ENCODE results near the gene PTGS1. TPM values are rescaled to one million over a fixed set of nuclear protein-coding genes. Genes with fewer than 3 reads are reported as not detected.

PTGS1 gene
- total RNA-seq, 1 donor: 2.5 TPM

DNA sequence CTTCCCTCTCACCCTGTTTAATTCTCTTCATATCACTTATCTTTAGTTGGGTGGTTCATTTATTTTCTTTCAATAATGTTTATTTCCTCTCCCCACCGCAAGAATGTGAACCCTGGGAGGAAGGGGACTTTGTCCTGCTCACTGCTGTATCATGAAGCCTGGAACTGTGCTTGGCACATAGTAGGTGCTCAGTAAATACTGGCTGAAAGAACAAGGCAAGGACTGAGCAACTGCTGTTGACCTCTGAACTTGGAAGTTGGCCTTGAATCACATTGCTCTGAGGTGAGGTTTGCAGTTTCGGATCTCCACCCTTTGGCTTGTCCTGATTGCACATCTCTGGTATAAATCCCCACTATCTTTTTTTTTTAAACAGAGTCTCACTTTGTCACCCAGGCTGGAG, 22.0 kb upstream of the PTGS1 start:
- Histone ChIP-seq H3K27me3 (ENCODE audit: insufficient read depth, low read length) (peaks cover 8% of the 10 kb centered on the region), H3K36me3 (ENCODE audit: insufficient read depth, low read length) (no peaks in the 10 kb centered on the region), H3K4me1 (ENCODE audit: insufficient read depth, low read length) (peaks cover 3% of the 10 kb centered on the region), H3K27ac (ENCODE audit: low read depth, low read length) (no peak overlapping the region), H3K4me3 (ENCODE audit: insufficient read depth, low read length) (no peak overlapping the region), H2AFZ (ENCODE audit: low read length) (no peak overlapping the region), H3K4me2 (ENCODE audit: insufficient read depth, low read length) (no peak overlapping the region), H4K20me1 (ENCODE audit: insufficient read depth, low read length) (no peaks in the 10 kb centered on the region), H3K9me3 (ENCODE audit: low read depth, low read length) (no peaks in the 10 kb centered on the region), H3K79me2 (ENCODE audit: insufficient read depth, low read length) (no peaks in the 10 kb centered on the region)
- peak; percentile 39 for DNase-seq (ENCODE audit: insufficient read length, low spot score, missing footprints)
- TF ChIP-seq, protein P1, sequence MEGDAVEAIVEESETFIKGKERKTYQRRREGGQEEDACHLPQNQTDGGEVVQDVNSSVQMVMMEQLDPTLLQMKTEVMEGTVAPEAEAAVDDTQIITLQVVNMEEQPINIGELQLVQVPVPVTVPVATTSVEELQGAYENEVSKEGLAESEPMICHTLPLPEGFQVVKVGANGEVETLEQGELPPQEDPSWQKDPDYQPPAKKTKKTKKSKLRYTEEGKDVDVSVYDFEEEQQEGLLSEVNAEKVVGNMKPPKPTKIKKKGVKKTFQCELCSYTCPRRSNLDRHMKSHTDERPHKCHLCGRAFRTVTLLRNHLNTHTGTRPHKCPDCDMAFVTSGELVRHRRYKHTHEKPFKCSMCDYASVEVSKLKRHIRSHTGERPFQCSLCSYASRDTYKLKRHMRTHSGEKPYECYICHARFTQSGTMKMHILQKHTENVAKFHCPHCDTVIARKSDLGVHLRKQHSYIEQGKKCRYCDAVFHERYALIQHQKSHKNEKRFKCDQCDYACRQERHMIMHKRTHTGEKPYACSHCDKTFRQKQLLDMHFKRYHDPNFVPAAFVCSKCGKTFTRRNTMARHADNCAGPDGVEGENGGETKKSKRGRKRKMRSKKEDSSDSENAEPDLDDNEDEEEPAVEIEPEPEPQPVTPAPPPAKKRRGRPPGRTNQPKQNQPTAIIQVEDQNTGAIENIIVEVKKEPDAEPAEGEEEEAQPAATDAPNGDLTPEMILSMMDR (IDR thresholded peaks at IDR 0.05; ENCODE audit: extremely low read depth, low read depth, low read length): no peak

DNA sequence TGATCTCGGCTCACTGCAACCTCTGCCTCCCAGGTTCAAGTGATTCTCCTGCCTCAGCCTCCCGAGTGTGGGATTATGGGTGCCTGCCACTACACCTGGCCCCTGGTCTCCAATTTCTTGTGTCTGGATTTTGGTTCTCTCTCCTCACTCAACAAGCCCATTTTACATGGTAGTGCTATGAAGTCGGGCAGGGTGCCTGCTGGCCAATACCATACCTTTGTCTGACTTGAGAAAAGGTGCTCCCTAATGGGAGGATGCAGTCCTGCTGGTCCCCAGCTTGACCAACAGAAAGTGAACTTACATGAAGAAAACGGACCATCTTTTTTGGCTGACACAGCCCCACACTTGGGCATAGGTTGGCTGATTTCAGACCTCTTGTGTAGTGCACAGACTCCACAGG, 21.6 kb upstream of the PTGS1 start:
- no peak overlapping the region for H2AFZ ChIP-seq (ENCODE audit: low read length)
- no peak overlapping the region for H3K4me3 ChIP-seq (ENCODE audit: insufficient read depth, low read length)
- no peak overlapping the region for H3K4me2 ChIP-seq (ENCODE audit: insufficient read depth, low read length)
- TF ChIP-seq, protein P1 (IDR thresholded peaks at IDR 0.05; ENCODE audit: extremely low read depth, low read depth, low read length): no peak
- H3K36me3 ChIP-seq (ENCODE audit: insufficient read depth, low read length): no peaks in the 10 kb centered on the region
- no peak for DNase-seq (ENCODE audit: insufficient read length, low spot score, missing footprints)
- no peaks in the 10 kb centered on the region for H4K20me1 ChIP-seq (ENCODE audit: insufficient read depth, low read length)
- no peak overlapping the region for H3K27ac ChIP-seq (ENCODE audit: low read depth, low read length)
- no peaks in the 10 kb centered on the region for H3K79me2 ChIP-seq (ENCODE audit: insufficient read depth, low read length)
- H3K4me1 ChIP-seq (ENCODE audit: insufficient read depth, low read length): peaks cover 3% of the 10 kb centered on the region
- no peaks in the 10 kb centered on the region for H3K9me3 ChIP-seq (ENCODE audit: low read depth, low read length)
- H3K27me3 ChIP-seq (ENCODE audit: insufficient read depth, low read length): peaks cover 8% of the 10 kb centered on the region

DNA sequence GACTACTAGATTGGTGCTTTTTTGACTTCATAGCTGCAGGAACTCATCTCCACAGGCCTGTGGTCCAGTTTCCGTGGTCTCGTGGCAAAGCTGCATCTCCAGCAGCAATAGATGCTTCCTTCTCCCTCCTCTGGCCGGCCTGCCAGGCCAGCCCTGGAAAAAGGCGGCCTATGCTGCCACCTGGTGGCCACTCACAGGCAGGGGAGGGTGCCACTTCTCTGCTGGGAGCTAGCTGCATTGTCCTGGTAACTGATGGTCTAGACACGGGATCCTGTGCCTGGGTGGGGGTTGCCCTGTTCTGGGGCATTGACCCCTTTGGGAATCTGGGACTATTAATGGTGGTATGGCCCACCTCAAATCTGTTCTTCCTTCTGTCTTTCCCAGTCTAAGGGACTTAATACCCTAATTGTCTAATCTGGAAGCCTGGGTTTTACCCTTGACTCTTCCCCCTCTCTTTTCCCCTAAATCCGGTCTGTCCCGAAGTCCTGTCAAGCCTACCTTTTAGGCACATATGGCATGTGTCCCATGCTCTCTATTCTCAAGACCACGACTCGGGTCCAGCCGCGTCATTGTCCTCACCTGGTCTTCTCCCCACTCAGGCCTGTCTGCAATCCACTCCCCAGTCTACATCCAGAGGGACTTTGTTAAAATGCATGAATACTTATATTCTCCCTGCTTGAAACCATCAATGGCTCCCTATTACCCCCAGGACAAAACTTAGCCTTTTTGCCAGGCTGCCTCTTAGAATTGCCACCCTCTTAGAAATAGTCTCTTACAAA, 20.1 kb upstream of the PTGS1 start:
- Histone ChIP-seq H3K9me3 (ENCODE audit: low read depth, low read length) (no peaks in the 10 kb centered on the region), H3K4me3 (ENCODE audit: insufficient read depth, low read length) (no peak overlapping the region), H3K4me1 (ENCODE audit: insufficient read depth, low read length) (peaks cover 3% of the 10 kb centered on the region), H3K27me3 (ENCODE audit: insufficient read depth, low read length) (peaks cover 8% of the 10 kb centered on the region), H2AFZ (ENCODE audit: low read length) (no peak overlapping the region), H3K36me3 (ENCODE audit: insufficient read depth, low read length) (no peaks in the 10 kb centered on the region), H4K20me1 (ENCODE audit: insufficient read depth, low read length) (no peaks in the 10 kb centered on the region), H3K4me2 (ENCODE audit: insufficient read depth, low read length) (no peak overlapping the region), H3K27ac (ENCODE audit: low read depth, low read length) (no peak overlapping the region), H3K79me2 (ENCODE audit: insufficient read depth, low read length) (no peaks in the 10 kb centered on the region)
- DNase-seq (ENCODE audit: insufficient read length, low spot score, missing footprints): peak; percentile 98
- TF ChIP-seq, protein P1 (IDR thresholded peaks at IDR 0.05; ENCODE audit: extremely low read depth, low read depth, low read length): peak; percentile 91

DNA sequence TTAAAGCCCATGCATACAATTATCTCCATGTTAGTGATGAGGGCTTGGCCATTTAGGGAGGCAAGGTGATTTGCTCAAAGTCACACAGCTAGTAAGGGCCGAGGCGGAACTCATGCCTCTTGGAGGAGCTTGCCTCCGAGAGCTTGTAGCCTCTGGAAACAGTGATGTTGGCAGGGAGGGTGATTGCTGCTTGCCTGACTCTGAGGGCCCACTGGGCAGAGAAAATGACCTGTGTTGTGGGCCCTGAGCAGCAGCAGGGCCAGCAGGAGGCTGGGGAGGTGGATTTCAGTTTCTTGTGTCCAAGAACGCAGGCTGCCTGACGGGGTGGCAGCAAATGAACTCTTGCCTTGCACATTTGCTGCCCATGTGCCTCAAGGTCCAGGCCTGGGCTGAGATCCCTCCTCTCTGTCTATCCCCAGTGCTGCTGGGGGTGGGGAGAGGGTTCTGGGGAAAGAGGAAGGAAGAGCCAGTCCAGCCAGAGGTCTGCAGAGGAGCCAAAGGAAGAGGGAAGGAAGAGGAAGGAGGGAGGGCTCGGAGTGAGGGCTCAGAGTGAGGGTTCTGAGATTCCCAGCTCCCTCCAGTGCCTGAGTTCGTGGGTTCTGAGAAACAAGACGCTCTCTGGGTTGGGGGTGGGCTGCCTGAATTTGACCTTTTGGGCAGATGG, 16.2 kb upstream of the PTGS1 start:
- H3K79me2 ChIP-seq (ENCODE audit: insufficient read depth, low read length): no peaks in the 10 kb centered on the region
- no peaks in the 10 kb centered on the region for H4K20me1 ChIP-seq (ENCODE audit: insufficient read depth, low read length)
- H3K27ac ChIP-seq (ENCODE audit: low read depth, low read length): no peak overlapping the region
- H3K9me3 ChIP-seq (ENCODE audit: low read depth, low read length): no peaks in the 10 kb centered on the region
- no peak overlapping the region for H3K4me2 ChIP-seq (ENCODE audit: insufficient read depth, low read length)
- H3K4me1 ChIP-seq (ENCODE audit: insufficient read depth, low read length): no peaks in the 10 kb centered on the region
- no peak overlapping the region for H2AFZ ChIP-seq (ENCODE audit: low read length)
- H3K36me3 ChIP-seq (ENCODE audit: insufficient read depth, low read length): no peaks in the 10 kb centered on the region
- no peak overlapping the region for H3K4me3 ChIP-seq (ENCODE audit: insufficient read depth, low read length)
- TF ChIP-seq, protein P1 (IDR thresholded peaks at IDR 0.05; ENCODE audit: extremely low read depth, low read depth, low read length): no peak
- no peaks in the 10 kb centered on the region for H3K27me3 ChIP-seq (ENCODE audit: insufficient read depth, low read length)
- peak; percentile 35 for DNase-seq (ENCODE audit: insufficient read length, low spot score, missing footprints)

Measured in osteoblast (primary cell).